Activated CD8-positive, alpha-beta T cell treated with anti-CD3 and anti-CD28 coated beads for 36 hours (primary cell): ENCODE measurements around the gene CDC6. TPM values are rescaled to one million over a fixed set of nuclear protein-coding genes. Genes with fewer than 3 reads are reported as not detected.

Source experiments
- ATAC-seq: fragments of 200-7000 bp; cut with Tn5 transposase; one replicate; pipeline ENCODE4 v1.10.0; 2021; ENCODE audit warnings: mild to moderate bottlenecking, moderate library complexity
- CTCF ChIA-PET: fragments of 350-600 bp; sonication (Branson Sonifier 250); formaldehyde crosslinking; loops from one replicate; lab custom pipeline; 2021; ENCODE audit warnings: antibody characterized with exemption; lab: Charles Lee
- POLR2A ChIA-PET: fragments of 350-600 bp; sonication (Branson Sonifier 250); formaldehyde crosslinking; loops from one replicate; lab custom pipeline; 2021; ENCODE audit warnings: antibody characterized with exemption; lab: Charles Lee
- DNase-seq: peaks from one replicate; pipeline ENCODE4 v3.0.0-alpha.2; 2020
- H3K27ac Mint-ChIP-seq: one replicate; pipeline ENCODE4 v1.8.0; 2021; ENCODE audit warnings: mild to moderate bottlenecking, mixed read lengths
- H3K27me3 Mint-ChIP-seq: one replicate; pipeline ENCODE4 v1.8.0; 2021; ENCODE audit warnings: mixed read lengths
- H3K36me3 Mint-ChIP-seq: one replicate; pipeline ENCODE4 v1.8.0; 2021; ENCODE audit warnings: low read depth, mixed read lengths
- H3K4me1 Mint-ChIP-seq: one replicate; pipeline ENCODE4 v1.8.0; 2021; ENCODE audit warnings: low read depth, mixed read lengths
- H3K4me3 Mint-ChIP-seq: one replicate; pipeline ENCODE4 v1.8.0; 2021; ENCODE audit warnings: mild to moderate bottlenecking, moderate library complexity, mixed read lengths
- H3K9me3 Mint-ChIP-seq: one replicate; pipeline ENCODE4 v1.8.0; 2021; ENCODE audit warnings: mixed read lengths
- intact Hi-C: fragments of 100-400 bp; cut with micrococcal nuclease; formaldehyde crosslinking; loops from one replicate; pipeline ENCODE4 v1.10.0; 2022
- total RNA-seq, 2 experiments: library from RNA; stranded (reverse); gene quantifications; one replicate each; pipeline ENCODE4 v1.2.3, GENCODE V29; 2021
- TF ChIP-seq, protein P1 (sequence below): fragments of 200-600 bp; IDR thresholded peaks from one replicate; pipeline ENCODE4 v1.8.0; 2022; ENCODE audit warnings: antibody characterized with exemption, mild to moderate bottlenecking

Gene CDC6
- total RNA-seq, 2 experiments from 2014 or later, result 110 to 118 TPM

DNA sequence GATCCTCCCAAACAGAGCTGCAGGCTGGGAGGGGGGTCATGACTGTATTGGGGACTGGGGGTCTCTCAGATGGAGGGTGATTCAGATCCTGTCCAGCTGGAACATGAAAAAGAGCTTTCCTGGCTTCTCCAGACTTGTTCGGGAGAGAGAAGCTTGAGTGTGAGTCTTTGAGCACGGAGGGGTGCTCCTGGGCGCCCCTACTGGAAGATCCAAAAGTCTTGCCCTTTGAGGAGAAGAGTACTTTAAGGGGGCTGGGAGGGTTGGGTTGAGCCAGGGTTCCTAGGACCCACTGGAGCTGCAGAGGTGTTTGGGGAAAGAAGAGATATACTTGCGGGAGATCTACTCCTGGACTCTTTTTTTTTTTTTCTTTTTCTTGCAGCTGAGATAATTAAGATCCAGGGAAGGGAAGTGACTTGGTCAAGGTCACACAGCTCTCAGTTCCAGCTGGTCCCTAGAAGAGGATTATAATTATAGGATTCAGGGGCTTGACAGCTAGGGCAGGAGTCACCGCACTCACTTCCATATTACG is 29.7 kb downstream of the CDC6 start:
- TF ChIP-seq, protein P1, sequence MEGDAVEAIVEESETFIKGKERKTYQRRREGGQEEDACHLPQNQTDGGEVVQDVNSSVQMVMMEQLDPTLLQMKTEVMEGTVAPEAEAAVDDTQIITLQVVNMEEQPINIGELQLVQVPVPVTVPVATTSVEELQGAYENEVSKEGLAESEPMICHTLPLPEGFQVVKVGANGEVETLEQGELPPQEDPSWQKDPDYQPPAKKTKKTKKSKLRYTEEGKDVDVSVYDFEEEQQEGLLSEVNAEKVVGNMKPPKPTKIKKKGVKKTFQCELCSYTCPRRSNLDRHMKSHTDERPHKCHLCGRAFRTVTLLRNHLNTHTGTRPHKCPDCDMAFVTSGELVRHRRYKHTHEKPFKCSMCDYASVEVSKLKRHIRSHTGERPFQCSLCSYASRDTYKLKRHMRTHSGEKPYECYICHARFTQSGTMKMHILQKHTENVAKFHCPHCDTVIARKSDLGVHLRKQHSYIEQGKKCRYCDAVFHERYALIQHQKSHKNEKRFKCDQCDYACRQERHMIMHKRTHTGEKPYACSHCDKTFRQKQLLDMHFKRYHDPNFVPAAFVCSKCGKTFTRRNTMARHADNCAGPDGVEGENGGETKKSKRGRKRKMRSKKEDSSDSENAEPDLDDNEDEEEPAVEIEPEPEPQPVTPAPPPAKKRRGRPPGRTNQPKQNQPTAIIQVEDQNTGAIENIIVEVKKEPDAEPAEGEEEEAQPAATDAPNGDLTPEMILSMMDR, result peak; percentile 79
- POLR2A ChIA-PET, result interaction anchor here (0.7 to 4.1 kb wide), 9 partner anchors 9 to 219 kb away, joined by 3 to 22 read pairs (median 4); partner anchors contain the start of gene CDC6
- peaks cover 6% of the 10 kb centered on the region for H3K36me3 Mint-ChIP-seq
- CTCF ChIA-PET, result interaction anchor here (0.9 to 42.0 kb wide), 15 partner anchors 9 to 243 kb away, joined by 3 to 780 read pairs (median 6); partner anchors contain the start of gene WIPF2
- H3K4me1 Mint-ChIP-seq, result peaks cover 71% of the 10 kb centered on the region
- ATAC-seq (no peak), DNase-seq (peak; percentile 73)
- no peaks in the 10 kb centered on the region for H3K27me3 Mint-ChIP-seq
- H3K9me3 Mint-ChIP-seq, result no peaks in the 10 kb centered on the region
- H3K4me3 Mint-ChIP-seq, result peak overlapping the region; percentile 98
- intact Hi-C loops, result no loop called here
- peak overlapping the region; percentile 99 for H3K27ac Mint-ChIP-seq

DNA sequence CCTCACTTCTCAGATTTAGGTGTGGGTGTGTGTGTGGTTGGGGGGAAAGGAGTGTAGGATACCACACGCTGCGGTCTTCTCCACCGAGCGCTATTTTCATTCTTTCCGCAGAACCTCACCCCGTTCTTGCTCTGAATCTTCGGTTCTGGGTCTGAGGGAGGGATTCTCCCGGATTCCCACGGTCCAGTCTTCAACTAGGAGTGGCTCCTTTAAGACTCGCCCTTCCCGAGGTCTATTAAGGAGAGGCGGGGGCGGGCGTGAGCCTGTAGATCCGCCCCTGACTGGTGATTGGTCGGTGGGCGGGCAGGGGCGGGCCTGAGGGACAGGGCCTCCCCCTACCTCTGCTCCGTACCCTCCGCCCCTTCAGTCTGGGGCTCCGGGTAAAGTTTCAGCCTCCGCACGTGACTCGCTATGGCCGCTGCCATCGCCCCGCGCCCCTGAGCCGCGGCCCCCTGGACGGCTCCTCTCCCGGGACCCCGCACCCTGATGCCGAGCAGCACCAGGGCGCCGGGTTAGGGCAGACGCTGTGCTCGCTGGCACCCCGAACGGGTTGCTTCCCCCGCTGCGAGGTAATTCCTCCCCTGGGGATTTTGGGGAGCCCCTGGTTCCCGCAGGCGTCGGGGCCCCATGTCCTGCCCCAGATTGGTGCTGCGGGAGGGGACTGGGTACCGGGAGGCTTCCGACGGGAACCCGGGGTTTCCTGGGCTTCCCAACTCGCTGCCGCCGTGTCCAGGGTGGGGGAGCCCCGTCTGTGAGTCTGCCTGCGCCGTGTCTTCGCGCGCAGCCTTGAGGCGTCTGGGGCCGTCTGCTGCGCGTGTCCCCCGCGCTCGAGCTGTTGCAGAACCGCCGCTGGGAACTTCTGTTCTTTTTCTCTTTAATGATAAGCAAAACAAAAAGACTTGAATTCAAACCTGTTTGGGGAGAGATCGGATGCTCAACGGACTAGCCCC is 30.5 kb downstream of the CDC6 start:
- ChIA-PET POLR2A (interaction anchor here (0.7 to 11.5 kb wide), 13 partner anchors 8 to 54 kb away, joined by 3 to 101 read pairs (median 4); partner anchors contain the start of genes CDC6 and RARA), CTCF (interaction anchor here (1.2 to 42.0 kb wide), 14 partner anchors 8 to 221 kb away, joined by 3 to 780 read pairs (median 9); partner anchors contain the start of gene WIPF2)
- peak; percentile 68 for ATAC-seq
- Mint-ChIP-seq H3K27me3 (no peaks in the 10 kb centered on the region), H3K36me3 (peaks cover 8% of the 10 kb centered on the region), H3K4me1 (peaks cover 77% of the 10 kb centered on the region), H3K4me3 (peak overlapping the region; percentile 98), H3K9me3 (no peaks in the 10 kb centered on the region), H3K27ac (peak overlapping the region; percentile 99)
- TF ChIP-seq, protein P1, result no peak
- intact Hi-C loops, result no loop called here
- peak; percentile 95 for DNase-seq

DNA sequence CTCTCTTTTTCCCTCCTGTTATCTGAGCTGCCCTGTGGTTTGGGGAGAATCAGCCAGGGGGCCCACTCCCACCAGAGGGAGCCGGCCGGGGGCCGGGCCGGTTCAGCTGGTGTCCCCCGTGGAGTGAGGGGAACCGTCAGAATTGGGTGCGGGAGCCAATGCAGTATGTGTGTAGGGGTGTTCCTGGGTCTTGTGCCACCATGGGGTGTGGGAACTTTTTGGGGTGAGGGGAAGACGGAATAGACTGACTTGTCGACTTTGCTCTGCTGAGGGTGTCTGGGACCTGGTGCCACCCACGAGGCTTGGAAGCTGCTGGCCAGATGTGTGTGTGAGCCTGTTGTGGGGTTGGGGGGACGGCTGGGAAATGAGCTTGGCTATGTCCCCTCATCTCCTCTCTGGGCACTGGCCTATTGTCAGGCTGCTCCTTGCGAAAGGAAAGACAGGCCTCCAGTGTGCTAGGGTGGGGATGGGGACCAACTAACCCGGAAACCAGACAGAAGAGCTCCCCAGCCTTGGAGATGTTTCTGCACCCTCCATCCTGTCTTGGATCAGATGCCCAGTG is 31.2 kb downstream of the CDC6 start:
- CTCF ChIA-PET, result interaction anchor here (0.6 to 42.0 kb wide), 6 partner anchors 8 to 240 kb away, joined by 3 to 780 read pairs (median 8); no protein-coding TSS in a partner anchor

DNA sequence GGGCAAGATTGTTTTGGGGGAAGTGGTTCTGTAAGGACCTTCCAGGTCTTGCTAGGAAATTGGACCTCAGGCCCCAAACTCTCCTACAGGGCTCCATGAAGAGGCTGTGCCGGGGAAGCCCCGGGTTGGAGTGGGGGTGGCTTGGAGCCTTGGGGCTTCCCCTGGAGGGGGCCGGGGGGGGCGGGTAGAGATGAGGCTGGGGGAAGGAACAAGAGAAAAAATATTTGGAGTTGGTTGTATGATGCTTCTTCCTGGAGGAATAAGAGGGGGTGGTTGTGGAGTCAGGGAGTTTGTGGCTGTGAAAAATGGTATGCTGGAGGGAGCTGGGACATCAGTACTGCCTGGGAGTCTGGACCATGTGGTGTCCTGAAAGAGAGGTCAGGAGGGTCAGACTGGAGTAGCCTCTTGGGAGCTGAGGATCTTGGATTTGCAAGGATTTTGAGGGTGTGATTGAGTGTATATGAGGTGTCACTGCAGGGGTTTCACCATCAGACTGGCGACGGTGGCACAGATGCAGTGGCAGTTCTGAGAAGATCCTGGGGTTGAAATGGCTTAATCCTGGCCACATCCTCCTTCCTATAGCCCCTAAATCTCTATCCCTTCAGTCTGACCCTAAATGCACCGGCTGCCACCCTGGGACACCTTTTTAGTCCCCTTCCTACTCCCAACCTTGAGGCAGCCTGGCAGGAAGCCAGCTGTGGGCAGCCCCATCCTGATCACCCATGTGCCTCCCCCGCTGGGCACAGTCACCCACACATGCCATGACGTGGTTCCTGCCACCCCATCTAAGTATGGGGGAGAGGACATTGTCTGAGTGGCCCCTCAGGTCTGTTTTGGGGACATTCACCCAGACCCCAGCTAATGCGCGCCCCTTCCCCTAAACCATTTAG is 32.2 kb downstream of the CDC6 start:
- Mint-ChIP-seq H3K4me3 (peak overlapping the region; percentile 98), H3K4me1 (peaks cover 75% of the 10 kb centered on the region), H3K9me3 (no peaks in the 10 kb centered on the region), H3K27me3 (no peaks in the 10 kb centered on the region), H3K27ac (peak overlapping the region; percentile 99), H3K36me3 (peaks cover 8% of the 10 kb centered on the region)
- intact Hi-C loops, result no loop called here
- ChIA-PET POLR2A (interaction anchor here (0.7 to 11.5 kb wide), 14 partner anchors 9 to 242 kb away, joined by 3 to 101 read pairs (median 3); partner anchors contain the start of gene RARA), CTCF (interaction anchor here (1.4 to 42.0 kb wide), 4 partner anchors 9 to 31 kb away, joined by 3 to 780 read pairs (median 12); no protein-coding TSS in a partner anchor)
- TF ChIP-seq, protein P1, result no peak
- DNase-seq, result peak; percentile 81
- no peak for ATAC-seq

More for the DNA sequence above, 31.2 kb downstream of the CDC6 start:
- POLR2A ChIA-PET, result interaction anchor here (1.0 to 11.5 kb wide), 9 partner anchors 11 to 53 kb away, joined by 3 to 101 read pairs (median 4); partner anchors contain the start of genes CDC6 and RARA
- DNase-seq (peak; percentile 43), ATAC-seq (no peak)
- Mint-ChIP-seq H3K27me3 (no peaks in the 10 kb centered on the region), H3K4me3 (peak overlapping the region; percentile 98), H3K36me3 (peaks cover 8% of the 10 kb centered on the region), H3K4me1 (peaks cover 76% of the 10 kb centered on the region), H3K9me3 (no peaks in the 10 kb centered on the region), H3K27ac (peak overlapping the region; percentile 99)
- intact Hi-C loops, result no loop called here
- TF ChIP-seq, protein P1, result no peak
